Naive B cell (primary cell): ENCODE measurements around the gene DDX24. TPM values are rescaled to one million over a fixed set of nuclear protein-coding genes. Genes with fewer than 3 reads are reported as not detected.

Experiments used
- ATAC-seq, 2 donors: fragments of 150-1000 bp; cut with Tn5 transposase; 2 replicates each; pipeline ENCODE4 v1.10.0; 2021; ENCODE audit warnings: low read depth in 2 of 2, mild to moderate bottlenecking in 2 of 2, moderate library complexity in 2 of 2
- DNase-seq: peaks from one replicate; pipeline ENCODE4 v3.0.0; 2022
- H3K27ac Mint-ChIP-seq, 6 donors: one replicate each; pipeline ENCODE4 v1.8.0; 2020 to 2022; ENCODE audit warnings: mild to moderate bottlenecking in 6 of 6, mixed read lengths in 6 of 6, moderate library complexity in 5 of 6, inconsistent platforms in 2 of 6
- H3K27me3 Mint-ChIP-seq, 3 donors: one replicate each; pipeline ENCODE4 v1.8.0; 2021 to 2022; ENCODE audit warnings: mixed read lengths in 3 of 3, mild to moderate bottlenecking in 1 of 3
- H3K36me3 Mint-ChIP-seq, 2 donors: one replicate each; pipeline ENCODE4 v1.8.0; 2020 to 2022; ENCODE audit warnings: mixed read lengths in 2 of 2, inconsistent platforms in 1 of 2, mild to moderate bottlenecking in 1 of 2
- H3K4me1 Mint-ChIP-seq, 3 donors: one replicate each; pipeline ENCODE4 v1.8.0; 2020 to 2022; ENCODE audit warnings: mixed read lengths in 3 of 3, inconsistent platforms in 1 of 3, mild to moderate bottlenecking in 1 of 3, moderate library complexity in 1 of 3
- H3K4me3 Mint-ChIP-seq, 8 donors: one replicate each; pipeline ENCODE4 v1.8.0; 2020 to 2022; ENCODE audit warnings: mild to moderate bottlenecking in 8 of 8, mixed read lengths in 8 of 8, moderate library complexity in 8 of 8, inconsistent platforms in 2 of 8
- H3K9me3 Mint-ChIP-seq, 7 donors: one replicate each; pipeline ENCODE4 v1.8.0; 2020 to 2022; ENCODE audit warnings: mixed read lengths in 7 of 7, mild to moderate bottlenecking in 5 of 7, inconsistent platforms in 2 of 7, moderate library complexity in 1 of 7
- polyA plus RNA-seq, 6 donors: library from polyadenylated mRNA; unstranded; fragments of 300-500 nt; fragmentation: Illumina TruSeq; gene quantifications; one replicate each; pipeline ENCODE4 v1.2.3, GENCODE V29; 2021; ENCODE audit warnings: low read depth in 6 of 6

The DDX24 gene
- polyA plus RNA-seq, 6 donors from 2014 or later = 90.3 to 213 (median 177) TPM

GRCh38 chr14:93999573-93999972 is 81.4 kb downstream of the DDX24 start:
- Mint-ChIP-seq H3K4me1 (peaks cover 0 to 11% (median 0%) of the 10 kb centered on the region in 3 donors), H3K4me3 (no peak overlapping the region), H3K27me3 (peaks cover 41 to 85% (median 55%) of the 10 kb centered on the region in 3 donors), H3K27ac (no peak overlapping the region), H3K9me3 (no peaks in the 10 kb centered on the region), H3K36me3 (no peaks in the 10 kb centered on the region)
- ATAC-seq = no peak
- DNase-seq = no peak

GRCh38 chr14:93998871-93999403 is 82.1 kb downstream of the DDX24 start:
- no peak for ATAC-seq
- H3K9me3 Mint-ChIP-seq = no peaks in the 10 kb centered on the region

More at GRCh38 chr14:93998871-93999403, 82.1 kb downstream of the DDX24 start:
- no peaks in the 10 kb centered on the region for H3K36me3 Mint-ChIP-seq
- H3K27me3 Mint-ChIP-seq = peaks cover 46 to 85% (median 50%) of the 10 kb centered on the region in 3 donors
- no peak overlapping the region for H3K4me3 Mint-ChIP-seq
- no peak overlapping the region for H3K27ac Mint-ChIP-seq
- H3K4me1 Mint-ChIP-seq = peaks cover 0 to 11% (median 0%) of the 10 kb centered on the region in 3 donors
- DNase-seq = no peak

Other genes starting within 250 kb of the DDX24 start
- gene FAM181A, start 153.9 kb downstream of the DDX24 start, polyA plus RNA-seq = not detected
- gene ASB2, start 104.6 kb downstream of the DDX24 start, polyA plus RNA-seq = under 1 TPM in 3 of 6 donors, not detected in 3; 0.18 to 0.62 (median 0.29) TPM
- not detected for gene CCDC197, start 83.9 kb downstream of the DDX24 start, polyA plus RNA-seq
- gene OTUB2, start 54.9 kb downstream of the DDX24 start, polyA plus RNA-seq = under 1 TPM in 5 of 6 donors, not detected in 1; 0.08 to 0.23 (median 0.20) TPM
- 10 to 100 TPM in 1 of 6 donors, 1 to 10 TPM in 5; 5.0 to 11.1 (median 5.8) TPM for gene IFI27L1, start 108 bp upstream of the DDX24 start, polyA plus RNA-seq
- not detected for gene IFI27, start 29.5 kb upstream of the DDX24 start, polyA plus RNA-seq
- gene IFI27L2, start 48.4 kb upstream of the DDX24 start, polyA plus RNA-seq = 10 to 100 TPM; 62.8 to 96.4 (median 72.6) TPM
- under 1 TPM in 1 of 6 donors, not detected in 5; 0.09 TPM for gene PPP4R4, start 93.1 kb upstream of the DDX24 start, polyA plus RNA-seq
- gene SERPINA10, start 212.1 kb upstream of the DDX24 start, polyA plus RNA-seq = not detected
- gene SERPINA6, start 242.1 kb upstream of the DDX24 start, polyA plus RNA-seq = not detected